Measurements from ENCODE around the gene FKBP5.

- no peak for TF ChIP-seq NFIC (IDR thresholded peaks at IDR 0.05)
- no peak for TF ChIP-seq EP300 (IDR thresholded peaks at IDR 0.05; ENCODE audit: borderline replicate concordance)
- TF ChIP-seq EGR1 (IDR thresholded peaks at IDR 0.05): no peak
- TF ChIP-seq CREB1 (IDR thresholded peaks at IDR 0.05; ENCODE audit: low read depth): no peak
These were observed 24.5 kb upstream of the FKBP5 start for GRCh38 chr6:35713006-35713767.

Data from Ishikawa (cell line).